BJ (cell line): ENCODE results near the gene ZFAND3. TPM values are rescaled to one million over a fixed set of nuclear protein-coding genes. Genes with fewer than 3 reads are reported as not detected.
"Not testable (repeated sequence)": the region's sequence is repeated elsewhere in the genome, so short reads cannot be mapped to it uniquely, and the experiment has no call there.

ENCODE experiments used
- CTCF ChIA-PET: fragments of 350-600 bp; formaldehyde crosslinking; extraction: SDS; loops from one replicate; lab custom pipeline; 2021; ENCODE audit warnings: antibody characterized with exemption, inconsistent platforms; lab: Yijun Ruan, JAX
- POLR2A ChIA-PET: fragments of 300-600 bp; sonication (Branson Sonifier 250); formaldehyde crosslinking; extraction: SDS; loops from one replicate; lab custom pipeline; 2021; ENCODE audit warnings: antibody characterized with exemption; lab: Charles Lee
- DNase-seq: peaks from one replicate; pipeline ENCODE4 v3.0.0-alpha.2; 2011; ENCODE audit warnings: low read depth
- H3K27me3 ChIP-seq: 2 replicates; pipeline ENCODE4 v1.6.0; 2011; ENCODE audit warnings: low read length; ENCODE audit not compliant: control insufficient read depth, insufficient read depth
- H3K36me3 ChIP-seq: 2 replicates; pipeline ENCODE4 v1.5.1; 2011; ENCODE audit warnings: low read length; ENCODE audit not compliant: control insufficient read depth, insufficient read depth
- H3K4me3 ChIP-seq: 2 replicates; pipeline ENCODE4 v1.5.1; 2011; ENCODE audit warnings: low read depth, mild to moderate bottlenecking, control low read depth, low read length
- CTCF ChIP-seq: IDR thresholded peaks from 2 replicates; pipeline ENCODE4 v1.5.1; 2011; ENCODE audit warnings: low read depth, mild to moderate bottlenecking, control low read depth, inconsistent platforms, low read length, moderate library complexity; ENCODE audit not compliant: insufficient read depth
- polyA plus RNA-seq: library from polyadenylated mRNA; depleted of rRNA; stranded (reverse); fragments of >200 nt; gene quantifications from 2 replicates; pipeline ENCODE4 v1.2.3, GENCODE V29; 2011

The ZFAND3 gene
- polyA plus RNA-seq, 1 experiment = 15.5 TPM

GRCh38 chr6:37874726-37875125, 55.2 kb downstream of the ZFAND3 start:
- POLR2A ChIA-PET = no interaction called here

GRCh38 chr6:37875561-37876309, 56.2 kb downstream of the ZFAND3 start:
- no peak for TF ChIP-seq CTCF
- POLR2A ChIA-PET = no interaction called here
- CTCF ChIA-PET = no interaction called here
- Histone ChIP-seq H3K36me3 (no peaks in the 10 kb centered on the region), H3K27me3 (no peaks in the 10 kb centered on the region), H3K4me3 (no peak overlapping the region)
- DNase-seq = no peak

More at GRCh38 chr6:37874726-37875125, 55.2 kb downstream of the ZFAND3 start:
- CTCF ChIA-PET = no interaction called here
- no peaks in the 10 kb centered on the region for H3K27me3 ChIP-seq
- no peaks in the 10 kb centered on the region for H3K36me3 ChIP-seq
- TF ChIP-seq CTCF = no peak
- no peak overlapping the region for H3K4me3 ChIP-seq
- DNase-seq = no peak

GRCh38 chr6:37876843-37877242, 57.3 kb downstream of the ZFAND3 start:
- ChIA-PET POLR2A (no interaction called here), CTCF (no interaction called here)
- no peak for DNase-seq
- no peaks in the 10 kb centered on the region for H3K36me3 ChIP-seq
- no peak for TF ChIP-seq CTCF
- H3K4me3 ChIP-seq = no peak overlapping the region
- H3K27me3 ChIP-seq = no peaks in the 10 kb centered on the region

GRCh38 chr6:37877373-37878149, 58.0 kb downstream of the ZFAND3 start:
- Histone ChIP-seq H3K36me3 (no peaks in the 10 kb centered on the region), H3K27me3 (no peaks in the 10 kb centered on the region), H3K4me3 (no peak overlapping the region)
- POLR2A ChIA-PET = no interaction called here
- DNase-seq = no peak
- CTCF ChIA-PET = interaction anchor here (0.6 kb wide), 1 partner anchor 575 kb away, joined by 3 read pairs; no protein-coding TSS in a partner anchor
- TF ChIP-seq CTCF = no peak

GRCh38 chr6:37878150-37878710, 58.7 kb downstream of the ZFAND3 start:
- TF ChIP-seq CTCF = no peak
- ChIA-PET POLR2A (interaction anchor here (0.5 kb wide), 1 partner anchor 212 kb away, joined by 3 read pairs; no protein-coding TSS in a partner anchor), CTCF (interaction anchor here (0.9 kb wide), 1 partner anchor 9 kb away, joined by 3 read pairs; no protein-coding TSS in a partner anchor)
- no peak overlapping the region for H3K4me3 ChIP-seq
- no peaks in the 10 kb centered on the region for H3K27me3 ChIP-seq
- DNase-seq = no peak
- no peaks in the 10 kb centered on the region for H3K36me3 ChIP-seq

GRCh38 chr6:37880602-37881001, 61.1 kb downstream of the ZFAND3 start:
- H3K4me3 ChIP-seq, DNase-seq, H3K36me3 ChIP-seq, CTCF ChIA-PET, H3K27me3 ChIP-seq, POLR2A ChIA-PET: not testable (repeated sequence)
